Measurements from ENCODE around the gene TEKT5.

TEKT5 gene

DNA sequence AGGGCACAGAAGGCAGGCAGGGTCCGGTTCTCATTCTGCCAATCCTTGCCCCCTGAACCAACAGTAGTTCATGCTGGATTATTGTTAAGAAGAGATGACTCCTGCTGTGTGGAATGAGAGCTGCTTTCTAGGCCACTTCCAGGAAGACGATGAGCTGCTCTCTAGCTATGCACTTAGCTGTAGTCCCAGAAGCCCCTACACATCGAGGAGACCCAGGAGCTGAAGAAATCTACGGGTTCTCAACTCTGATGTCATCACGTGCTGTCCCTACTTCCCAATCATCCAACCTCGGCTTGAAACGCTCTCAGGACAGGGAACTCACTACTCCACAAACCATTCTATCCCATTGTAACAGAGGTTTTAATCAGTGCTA lies 85.3 kb downstream of the TEKT5 start:
- DNase-seq (ENCODE audit: low read depth in 2 of 2), result no peak

DNA sequence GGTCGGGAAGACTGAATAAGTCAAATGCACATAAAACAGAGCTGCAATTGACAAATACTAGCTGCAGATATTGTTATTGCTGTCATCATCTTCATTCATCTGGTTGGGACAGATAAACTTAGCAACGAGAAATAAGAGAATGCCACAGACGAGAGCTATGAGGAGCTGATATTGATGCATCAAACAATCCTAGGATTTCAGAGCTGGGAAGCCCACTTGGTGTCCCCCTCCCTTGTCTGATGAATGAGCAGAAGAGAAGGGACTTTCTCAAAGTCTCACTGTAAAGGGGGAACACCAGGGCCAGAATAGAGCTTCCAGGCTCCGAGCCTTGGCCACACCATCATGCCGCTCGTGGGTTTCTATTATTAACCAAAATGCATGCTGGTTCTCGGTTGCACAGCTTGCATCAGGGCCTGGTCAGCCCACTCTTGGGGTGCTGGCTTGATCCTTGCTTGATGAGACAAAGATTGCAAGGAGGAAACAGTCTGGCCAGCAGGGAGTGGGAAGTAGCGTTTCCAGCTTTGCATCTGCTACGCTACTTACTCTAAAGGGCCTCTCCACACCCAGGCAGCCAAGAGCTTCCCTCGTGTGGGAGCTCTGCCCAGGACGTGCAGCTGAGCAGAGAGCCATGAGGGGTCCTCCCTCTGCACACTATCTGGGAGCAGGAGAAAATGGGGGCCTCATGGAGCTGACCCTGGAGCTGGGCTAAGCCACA lies 85.9 kb downstream of the TEKT5 start:
- DNase-seq (ENCODE audit: low read depth in 2 of 2), result no peak

DNA sequence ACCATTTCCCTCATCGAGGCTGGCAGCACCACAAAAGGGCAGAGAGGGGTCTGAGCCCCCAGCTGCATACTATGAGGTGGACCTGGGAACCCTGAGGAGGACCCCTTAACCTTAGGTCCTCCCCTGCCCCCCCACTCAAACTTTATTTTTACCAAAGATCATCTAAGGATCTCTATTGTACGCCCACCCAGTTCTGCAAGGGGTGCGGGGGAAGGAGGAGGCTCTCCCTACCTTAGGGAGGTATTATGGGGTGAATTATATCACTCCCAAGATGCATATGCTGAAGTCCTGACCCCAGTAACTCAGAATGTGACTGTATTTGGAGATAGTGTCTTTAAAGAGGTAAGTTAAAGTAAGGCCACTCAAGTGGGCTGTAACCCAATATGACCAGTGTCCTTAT lies 87.6 kb downstream of the TEKT5 start:
- DNase-seq (ENCODE audit: low read depth in 2 of 2), result no peak

DNA sequence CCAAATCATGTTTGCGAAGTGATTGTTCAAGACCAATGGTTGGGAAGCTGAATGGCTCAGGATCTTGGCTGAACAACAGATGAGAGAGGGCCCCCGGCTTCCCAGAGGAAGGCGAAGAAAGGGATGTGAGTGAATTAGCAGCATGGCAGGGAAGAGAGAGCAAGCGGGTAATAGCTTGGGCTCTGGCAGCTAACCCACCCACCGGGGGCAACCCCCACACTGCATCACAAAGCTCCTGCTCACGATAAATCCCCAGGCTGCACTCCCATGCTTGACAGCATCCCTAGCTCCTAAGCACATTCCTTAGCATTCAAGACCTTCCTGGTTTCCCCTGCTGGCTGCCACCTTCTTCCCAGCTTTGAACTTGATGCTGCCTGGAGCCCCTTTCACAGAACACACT lies 88.1 kb downstream of the TEKT5 start:
- DNase-seq (ENCODE audit: low read depth in 2 of 2), result no peak

DNA sequence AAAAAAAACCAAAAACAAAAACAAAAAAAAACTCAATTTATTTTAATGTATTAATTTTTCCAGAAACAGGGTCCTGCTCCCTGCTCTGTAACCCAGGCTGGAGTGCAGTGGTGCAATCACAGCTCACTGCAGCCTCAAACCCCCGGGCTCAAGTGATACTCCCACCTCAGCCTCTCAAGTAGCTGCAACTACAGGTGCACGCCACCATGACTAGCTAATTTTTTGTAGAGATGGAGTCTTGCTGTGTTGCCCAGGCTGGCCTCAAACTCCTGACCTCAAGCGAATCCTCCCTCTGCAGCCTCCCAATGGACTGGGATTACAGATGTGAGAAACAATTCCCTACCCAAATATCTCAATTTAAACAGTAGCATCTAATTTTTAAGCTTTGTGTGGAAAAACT lies 89.1 kb downstream of the TEKT5 start:
- no peak for DNase-seq (ENCODE audit: low read depth in 2 of 2)

DNA sequence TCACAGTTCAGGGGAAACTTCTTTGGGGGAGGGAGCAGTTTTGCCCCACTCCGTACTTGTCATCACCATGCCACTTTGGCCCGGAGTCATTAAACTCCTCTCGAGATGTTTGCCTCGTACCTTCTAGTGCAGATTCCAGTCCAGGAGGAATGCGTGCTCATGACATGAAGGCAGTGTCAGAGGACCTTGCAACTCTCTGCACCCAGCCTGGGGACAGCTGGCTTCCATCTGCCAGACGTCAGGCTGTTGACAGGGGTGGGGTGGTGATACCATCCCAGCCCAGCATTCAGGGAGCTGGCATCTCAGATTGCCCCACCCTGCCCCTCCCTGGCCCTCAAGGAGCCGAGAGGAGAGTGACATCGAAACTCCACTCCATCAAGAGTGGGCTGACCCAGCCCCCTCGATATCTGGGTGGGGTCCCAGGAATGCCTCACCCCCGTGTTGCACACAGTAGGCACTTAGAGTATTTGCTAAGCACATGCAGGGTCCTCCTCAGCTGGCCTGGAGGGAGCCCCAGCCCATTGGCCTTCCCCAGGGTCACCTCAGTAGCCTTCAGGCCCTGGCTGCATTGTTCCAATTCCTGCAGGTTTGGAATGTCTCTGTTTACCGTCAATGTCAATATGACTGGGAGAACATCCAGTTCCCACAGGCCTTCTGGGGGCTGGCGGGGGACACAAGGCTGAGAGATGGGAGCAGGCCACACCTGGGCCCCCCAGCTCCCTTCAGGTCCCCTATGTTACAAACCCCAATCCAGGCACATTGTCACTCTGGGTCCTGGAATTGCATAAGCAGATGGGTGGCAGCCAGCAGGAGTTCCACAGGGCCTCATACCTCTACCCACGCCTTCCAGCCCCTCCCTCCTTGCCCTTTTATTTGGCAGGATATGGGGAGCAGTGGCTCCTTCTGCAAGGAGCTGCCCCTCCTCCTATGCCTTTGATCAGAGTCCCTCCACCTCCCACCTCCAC lies 93.0 kb downstream of the TEKT5 start:
- DNase-seq (ENCODE audit: low read depth in 2 of 2), result no peak

DNA sequence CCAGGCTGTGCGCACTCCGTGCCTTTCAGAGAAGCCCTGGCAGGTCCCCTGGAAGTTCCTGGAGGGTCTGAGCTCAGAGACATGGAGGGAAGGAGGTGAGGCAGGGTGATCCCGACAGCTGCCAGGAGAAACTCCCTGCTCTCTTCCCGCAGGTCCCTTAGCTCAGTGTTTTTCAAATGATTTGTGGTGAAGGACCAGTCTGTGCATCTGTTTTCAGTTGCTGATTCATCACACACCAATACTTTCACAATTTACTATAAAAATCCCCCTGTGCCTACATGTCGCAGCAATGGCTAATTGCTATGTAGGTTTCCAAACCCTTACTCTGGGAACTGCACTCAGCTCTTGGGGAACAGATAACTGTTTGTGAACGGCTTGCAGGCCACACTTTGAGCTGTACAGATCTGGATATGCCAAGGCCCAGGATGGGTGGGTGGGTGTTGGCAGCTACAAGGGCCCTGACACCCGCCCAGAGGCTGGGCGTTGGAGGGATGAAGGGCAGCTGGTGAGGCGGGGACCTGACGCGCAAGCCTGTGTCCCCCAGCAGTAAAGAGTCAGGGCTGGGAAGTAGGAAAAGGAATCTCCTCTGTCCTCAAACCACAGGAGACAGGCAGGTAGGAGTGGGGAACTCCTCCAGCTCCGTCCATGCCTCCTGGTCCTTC lies 93.8 kb downstream of the TEKT5 start:
- DNase-seq (ENCODE audit: low read depth in 2 of 2), result no peak

DNA sequence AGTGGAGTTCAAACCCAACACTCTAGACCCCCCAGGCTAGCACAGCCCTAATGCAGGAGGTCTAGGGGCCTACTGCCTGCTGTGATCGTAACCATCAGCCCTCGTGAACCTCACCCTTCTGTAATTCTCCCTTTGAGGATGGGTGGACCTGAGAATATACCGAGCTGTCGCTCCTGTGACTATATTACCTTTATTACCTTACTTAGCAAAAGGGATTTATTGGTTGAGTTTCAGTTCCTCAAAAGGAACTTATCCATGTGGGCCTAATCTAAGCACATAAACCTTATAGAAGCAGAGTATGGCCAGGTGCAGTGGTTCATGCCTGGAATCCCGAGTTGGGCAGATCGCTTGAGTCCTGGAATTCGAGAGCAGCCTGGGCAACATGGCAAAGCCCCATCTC lies 95.1 kb downstream of the TEKT5 start:
- DNase-seq (ENCODE audit: low read depth in 2 of 2), result no peak

DNA sequence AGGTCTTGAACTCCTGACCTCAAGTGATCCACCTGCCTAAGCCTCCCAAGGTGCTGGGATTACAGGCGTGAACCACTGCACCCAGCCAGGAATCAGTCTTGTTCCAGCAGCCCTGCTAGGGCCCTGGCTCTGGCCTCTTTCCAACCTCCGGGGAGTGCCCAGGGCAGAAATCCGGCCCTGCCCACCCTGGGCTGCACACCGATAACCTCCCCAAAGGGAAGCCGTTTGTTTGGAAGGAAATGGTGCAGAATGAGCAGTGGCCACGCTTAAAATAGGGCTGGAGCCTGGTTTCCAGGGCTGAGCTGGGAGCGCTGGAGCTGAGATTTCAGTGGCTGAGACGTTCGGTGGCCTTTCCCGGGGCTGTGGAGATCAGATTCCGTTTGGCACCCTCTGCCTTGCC lies 96.6 kb downstream of the TEKT5 start:
- DNase-seq (ENCODE audit: low read depth in 2 of 2), result no peak

DNA sequence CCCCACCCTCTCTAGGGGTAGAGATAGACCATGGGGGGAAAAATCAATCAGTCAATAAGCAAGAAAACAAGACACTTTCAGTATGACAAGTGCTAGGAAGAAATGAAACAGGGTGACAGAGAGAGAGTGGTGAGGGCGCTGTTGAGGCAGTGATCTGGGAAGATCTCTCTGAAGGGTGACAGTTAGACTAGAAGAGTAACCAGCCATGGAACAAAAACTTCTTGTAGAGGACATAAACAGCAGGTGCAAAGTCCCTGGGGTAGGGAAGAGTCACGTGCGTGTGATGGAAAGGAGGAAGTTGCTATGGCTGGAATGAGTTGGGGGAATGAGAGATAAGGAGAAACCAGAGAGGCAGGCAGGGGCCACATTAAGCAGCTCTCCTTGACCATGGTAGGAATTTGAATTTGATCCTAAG lies 97.5 kb downstream of the TEKT5 start:
- no peak for DNase-seq (ENCODE audit: low read depth in 2 of 2)

DNA sequence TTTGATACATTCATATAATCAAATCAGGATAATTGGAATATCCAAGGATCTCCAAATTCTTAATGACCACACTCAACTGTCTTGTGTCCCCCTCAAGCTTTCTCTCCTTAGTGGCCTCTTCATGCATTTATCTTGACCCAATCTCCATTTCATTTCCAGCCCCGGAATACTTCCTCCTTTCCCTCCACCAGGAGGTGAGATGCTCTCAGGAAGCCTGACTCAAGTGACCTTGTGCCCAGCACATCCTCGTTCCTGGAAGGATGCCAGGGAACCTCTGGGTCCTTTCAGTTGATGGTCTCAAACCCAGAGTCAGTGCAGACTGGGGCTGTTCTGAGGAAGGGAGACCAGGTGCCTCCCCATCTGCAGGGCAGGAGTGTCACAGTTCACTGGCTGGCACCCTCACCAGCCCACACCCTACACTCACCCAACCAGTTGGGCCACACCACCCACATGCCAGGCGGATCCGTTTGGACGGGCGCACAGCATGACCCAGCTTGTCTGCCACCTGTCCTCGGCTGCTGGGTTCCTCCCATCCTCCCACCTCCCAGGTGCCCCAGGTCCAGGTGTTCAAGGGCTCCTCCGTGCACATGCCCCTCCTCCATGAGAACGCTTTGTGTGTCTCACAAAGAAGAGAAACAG lies 100.3 kb downstream of the TEKT5 start:
- no peak for DNase-seq (ENCODE audit: low read depth in 2 of 2)

DNA sequence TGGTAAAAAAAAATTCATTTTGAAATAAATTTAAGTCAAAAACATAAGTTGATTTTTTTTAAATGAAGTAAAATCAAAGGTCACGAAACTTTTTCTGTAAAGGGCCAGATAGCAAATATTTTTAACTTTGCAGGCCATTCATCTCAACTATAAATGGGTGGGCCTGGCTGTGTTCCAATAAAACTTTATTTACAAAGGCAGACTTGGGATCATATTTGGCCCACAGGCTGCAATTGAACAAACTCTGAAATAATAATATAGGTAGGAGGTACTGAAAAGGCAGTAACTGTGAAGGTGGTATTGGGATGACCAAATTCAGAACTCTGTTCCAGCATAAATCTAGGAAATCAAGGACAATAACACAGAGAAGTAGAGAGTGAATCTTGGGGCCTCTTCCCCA lies 102.1 kb downstream of the TEKT5 start:
- DNase-seq (ENCODE audit: low read depth in 2 of 2), result no peak

DNA sequence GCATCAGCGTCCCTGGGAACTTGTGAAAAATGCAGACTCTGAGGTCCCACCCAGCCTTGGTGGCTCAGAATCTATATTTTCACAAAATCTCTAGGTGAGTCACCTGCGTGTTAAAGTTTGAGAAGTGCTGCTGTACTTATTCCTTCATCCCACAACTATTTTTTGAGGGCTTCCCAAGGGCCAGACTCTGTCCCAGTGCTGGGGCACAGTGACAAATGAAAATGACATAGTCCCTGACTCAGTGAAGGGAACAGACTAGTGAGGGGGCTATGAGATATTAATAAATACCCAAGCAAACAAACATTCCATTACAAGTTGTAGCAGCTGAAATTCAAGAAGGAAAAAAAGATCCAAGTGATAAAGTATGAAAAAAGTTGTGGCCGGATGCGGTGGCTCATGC lies 104.4 kb downstream of the TEKT5 start:
- no peak for DNase-seq (ENCODE audit: low read depth in 2 of 2)

DNA sequence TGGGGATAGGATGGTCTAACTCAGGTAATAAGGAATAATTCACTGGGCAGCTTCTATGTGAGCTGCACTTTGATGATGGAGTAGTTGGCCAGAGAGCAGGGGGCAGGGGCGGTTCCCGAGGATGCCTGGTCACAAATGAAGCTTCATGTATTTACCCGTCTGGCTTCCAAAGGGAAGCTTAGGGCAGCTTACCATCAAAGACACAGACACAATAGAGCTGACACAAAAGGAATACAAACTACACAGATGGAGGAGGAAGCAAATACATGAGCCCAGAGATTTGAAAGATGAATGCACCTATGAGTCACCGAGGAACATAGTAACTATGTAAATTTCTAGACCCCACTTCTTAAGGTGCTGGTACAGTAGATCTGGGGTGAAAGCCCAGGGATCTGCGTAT lies 105.6 kb downstream of the TEKT5 start:
- DNase-seq (ENCODE audit: low read depth in 2 of 2), result no peak

DNA sequence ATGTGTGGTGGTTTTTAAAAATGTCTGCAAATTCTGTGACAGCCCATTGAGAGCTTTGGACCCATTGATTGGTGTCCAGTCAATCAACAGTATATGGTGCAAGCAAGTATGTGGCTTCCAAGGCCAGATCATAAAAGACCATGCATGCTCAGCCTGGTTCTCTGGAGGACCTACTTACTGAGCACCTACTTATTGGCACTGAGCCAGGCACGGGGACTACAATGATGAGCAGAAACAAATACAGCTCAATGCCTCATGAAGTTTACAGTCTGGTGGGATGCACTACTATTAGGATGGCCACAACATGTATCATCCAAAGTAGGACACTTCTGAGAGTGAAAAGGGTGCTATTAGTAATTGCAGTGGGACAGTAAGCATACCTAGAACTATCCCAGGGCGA lies 107.1 kb downstream of the TEKT5 start:
- no peak for DNase-seq (ENCODE audit: low read depth in 2 of 2)

DNA sequence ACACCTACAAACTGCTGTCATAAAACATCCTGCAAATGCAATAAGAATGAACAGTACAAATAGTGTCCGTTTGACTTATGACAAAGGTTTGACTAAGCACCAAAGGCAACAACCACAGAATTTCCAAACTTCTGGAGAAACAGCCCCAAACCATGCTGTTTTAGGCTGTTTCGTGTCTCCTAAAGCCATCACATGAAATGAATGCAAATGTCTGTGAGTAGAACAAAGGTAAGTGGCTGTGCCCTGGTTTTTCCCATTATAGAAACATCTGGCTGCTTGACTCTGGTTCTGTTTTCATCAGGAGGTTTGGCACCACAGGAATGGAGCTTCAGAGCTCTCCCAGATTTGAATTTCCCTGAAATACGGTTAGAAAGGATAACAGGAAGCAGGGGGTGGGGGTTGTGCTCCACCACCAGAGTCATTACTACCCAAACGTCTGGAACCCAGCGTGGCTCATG lies 109.7 kb downstream of the TEKT5 start:
- no peak for DNase-seq (ENCODE audit: low read depth in 2 of 2)

DNA sequence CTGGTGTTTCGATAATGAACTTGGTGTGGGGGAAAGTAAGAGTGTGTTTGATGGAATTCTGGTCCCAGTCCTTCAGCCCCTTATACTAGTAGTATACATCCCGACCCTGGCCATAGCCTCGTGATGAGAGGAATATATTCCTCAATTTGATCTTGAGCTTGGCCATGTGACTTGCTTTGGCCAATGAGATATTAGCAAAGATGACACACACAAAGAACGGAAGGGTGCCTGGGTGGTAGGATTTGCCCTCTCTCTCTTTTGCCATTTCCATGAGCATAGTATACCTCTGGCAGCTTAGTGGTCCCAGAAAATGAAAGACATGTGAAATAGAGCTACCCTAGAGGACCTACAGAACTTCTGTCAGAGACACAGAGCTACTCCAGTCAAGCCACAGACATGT lies 111.5 kb downstream of the TEKT5 start:
- no peak for DNase-seq (ENCODE audit: low read depth in 2 of 2)

DNA sequence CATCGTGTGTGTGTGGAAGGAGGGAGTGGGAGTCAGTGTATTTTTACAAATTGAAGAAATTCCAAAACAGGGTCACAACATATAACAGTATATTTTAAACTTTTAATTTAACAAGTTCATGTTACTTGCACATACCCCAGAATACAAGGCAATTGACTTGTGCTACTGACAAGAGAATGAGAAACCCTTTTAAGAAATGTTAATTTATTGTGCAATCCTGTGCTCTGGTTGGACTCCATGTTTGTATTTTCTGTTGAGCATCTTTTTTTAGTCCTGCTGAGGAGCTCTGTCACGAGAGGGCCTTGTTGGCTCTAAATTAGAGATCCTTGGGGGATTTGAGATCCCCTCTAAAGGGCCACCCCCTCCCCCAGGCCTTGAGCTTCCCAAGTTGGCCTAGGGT lies 113.2 kb downstream of the TEKT5 start:
- no peak for DNase-seq (ENCODE audit: low read depth in 2 of 2)

DNA sequence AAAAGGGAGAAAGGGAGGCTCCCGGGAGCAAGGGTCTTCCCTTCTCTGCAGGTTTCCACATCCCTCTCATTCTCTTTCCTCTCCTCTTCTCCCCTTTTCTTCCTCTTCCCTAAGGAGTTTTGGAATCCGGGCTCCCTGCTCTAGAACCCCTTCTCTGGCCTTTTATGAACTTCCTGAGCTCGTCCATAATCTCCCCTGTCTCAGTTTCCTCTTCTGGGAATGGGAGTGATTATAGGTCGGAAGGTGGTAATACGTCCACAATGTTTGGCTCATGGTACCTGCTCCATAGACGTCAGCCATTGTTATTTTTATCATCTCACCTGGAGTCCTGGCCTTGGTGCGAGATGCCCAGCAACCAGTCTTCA lies 113.9 kb downstream of the TEKT5 start:
- no peak for DNase-seq (ENCODE audit: low read depth in 2 of 2)

DNA sequence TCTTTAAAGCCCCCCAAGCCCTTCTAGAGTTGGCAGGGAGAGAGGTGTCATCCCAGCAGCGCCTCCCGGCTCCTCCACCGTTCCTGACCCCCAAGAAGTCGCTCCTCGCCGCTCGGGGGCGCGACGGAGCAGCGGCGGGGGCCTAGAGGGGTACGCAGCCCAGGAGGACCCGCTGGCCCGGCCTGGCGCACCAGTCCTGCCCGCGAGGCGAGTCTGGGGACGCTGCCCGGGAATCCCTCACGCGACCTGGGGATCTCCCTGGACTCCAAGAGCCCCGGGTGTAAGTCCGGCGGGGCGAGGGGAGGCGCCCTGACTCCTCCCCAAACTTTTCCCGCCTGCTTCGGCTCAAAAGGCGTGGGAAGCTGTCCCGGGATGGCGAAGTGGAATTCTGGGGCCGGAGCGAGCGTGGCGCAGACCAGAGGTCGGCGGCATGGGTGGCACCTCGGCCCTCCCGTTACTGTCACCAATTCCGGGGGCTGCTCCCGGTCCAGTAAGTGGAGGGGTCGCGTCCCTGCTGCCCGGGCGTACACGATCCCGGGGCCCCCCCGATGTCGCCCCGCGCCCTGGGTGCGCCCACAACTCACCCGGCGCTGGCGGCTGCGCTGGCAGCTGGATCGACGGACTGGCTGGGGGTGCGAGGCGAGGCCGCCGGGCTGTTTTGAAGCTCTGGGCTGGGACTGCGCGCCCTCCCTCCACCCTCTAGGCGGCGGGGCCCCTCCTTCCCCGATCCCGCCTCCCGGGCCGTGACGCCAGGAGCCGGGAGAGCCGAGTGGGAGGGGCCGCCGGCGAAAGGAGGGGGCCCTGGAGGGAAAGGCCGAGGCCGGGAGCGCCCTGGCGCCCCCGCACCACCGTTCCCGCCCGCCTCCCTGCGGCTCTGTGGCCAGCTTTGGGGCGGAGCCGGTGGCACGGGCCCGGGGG lies 114.5 kb downstream of the TEKT5 start, which contains the start of gene EMP2:
TSS of gene EMP2 (minus strand) at position 634 of the 918 bp plus-strand sequence. CDS start 32,981 bp downstream, outside the sequence.
- DNase-seq (ENCODE audit: low read depth in 2 of 2), result no peak

DNA sequence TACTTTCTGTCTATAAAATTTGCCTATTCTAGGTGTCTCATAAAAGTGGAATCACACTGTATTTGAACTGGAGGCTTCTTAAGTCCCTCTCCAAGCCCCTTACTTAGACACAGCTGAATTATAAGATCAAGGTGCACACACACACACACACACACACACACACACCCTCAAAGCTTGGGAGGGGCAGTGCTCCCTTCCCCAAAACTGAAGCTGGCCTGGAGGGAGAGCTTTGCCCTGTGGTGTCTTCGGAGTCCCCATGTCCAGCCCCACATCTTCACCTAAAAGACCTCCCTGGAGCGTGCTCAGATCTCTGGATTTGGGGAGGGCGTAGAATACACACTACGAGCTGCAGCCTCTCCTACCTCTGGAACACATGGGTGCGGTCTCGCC lies 115.2 kb downstream of the TEKT5 start:
- no peak for DNase-seq (ENCODE audit: low read depth in 2 of 2)
